IMR-90 (cell line): ENCODE data around the gene TTC39B.

Experiments
- CEBPB ChIP-seq: IDR thresholded peaks from 2 replicates; pipeline ENCODE4 v1.6.1; 2012; ENCODE audit warnings: low read depth, low read length, improper control_type of control experiment
- CTCF ChIP-seq: conservative IDR thresholded peaks from 2 replicates; pipeline ENCODE4 v1.5.1; 2012; ENCODE audit warnings: mild to moderate bottlenecking, low read depth, low read length, improper control_type of control experiment
- MXI1 ChIP-seq: IDR thresholded peaks from 2 replicates; pipeline ENCODE4 v1.6.1; 2012; ENCODE audit warnings: low read depth, mild to moderate bottlenecking, low read length, moderate library complexity, borderline replicate concordance
- NFE2L2 ChIP-seq: fragments of 150-350 bp; IDR thresholded peaks from 2 replicates; pipeline ENCODE4 v1.6.1; 2016; ENCODE audit warnings: low read depth, mild to moderate bottlenecking, low read length
- POLR2A ChIP-seq: IDR thresholded peaks from 2 replicates; pipeline ENCODE4 v1.6.1; 2012; ENCODE audit warnings: mild to moderate bottlenecking, low read depth, low read length
- RAD21 ChIP-seq: IDR thresholded peaks from 2 replicates; pipeline ENCODE4 v1.6.1; 2012; ENCODE audit warnings: low read length, improper control_type of control experiment

- TF ChIP-seq CTCF: no peak
- TF ChIP-seq CEBPB: no peak
- TF ChIP-seq NFE2L2: no peak
- no peak for TF ChIP-seq MXI1
- no peak for TF ChIP-seq POLR2A
- TF ChIP-seq RAD21: no peak
These were observed 124.3 kb downstream of the TTC39B start for GRCh38 chr9:15182730-15183129.
